Activated gamma-delta T cell treated with anti-CD3 and anti-CD28 coated beads, Interleukin-2, amount 50 U/mL, for 16 hours (primary cell): ENCODE results near the gene SDC3.

Source experiments
- DNase-seq: peaks from one replicate; pipeline ENCODE4 v3.0.0-alpha.2; 2020; ENCODE audit warnings: low read depth

SDC3 gene

GRCh38 chr1:30928789-30929134, 20.2 kb upstream of the SDC3 start:
- no peak for DNase-seq

GRCh38 chr1:30928171-30928570, 19.6 kb upstream of the SDC3 start:
- DNase-seq, result no peak

GRCh38 chr1:30927448-30927847, 18.9 kb upstream of the SDC3 start:
- no peak for DNase-seq

DNA sequence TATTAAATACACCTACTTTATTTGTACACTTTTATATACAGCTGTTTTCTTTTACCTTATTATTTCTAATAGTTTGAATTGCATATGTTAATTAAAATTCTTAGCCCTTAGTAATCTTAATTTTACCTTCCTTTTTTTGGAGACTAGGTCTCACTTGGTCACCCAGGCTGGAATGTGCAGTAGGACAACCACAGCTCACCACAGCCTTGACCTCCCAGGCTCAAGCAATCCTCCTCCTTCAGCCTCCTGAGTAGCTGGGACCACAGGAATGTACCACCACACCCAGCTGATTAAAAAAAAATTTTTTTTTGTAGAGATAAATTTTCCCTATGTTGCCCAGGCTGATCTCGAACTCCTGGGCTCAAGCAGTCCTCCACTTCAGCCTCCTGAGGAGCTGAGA, 15.0 kb upstream of the SDC3 start:
- DNase-seq, result no peak

DNA sequence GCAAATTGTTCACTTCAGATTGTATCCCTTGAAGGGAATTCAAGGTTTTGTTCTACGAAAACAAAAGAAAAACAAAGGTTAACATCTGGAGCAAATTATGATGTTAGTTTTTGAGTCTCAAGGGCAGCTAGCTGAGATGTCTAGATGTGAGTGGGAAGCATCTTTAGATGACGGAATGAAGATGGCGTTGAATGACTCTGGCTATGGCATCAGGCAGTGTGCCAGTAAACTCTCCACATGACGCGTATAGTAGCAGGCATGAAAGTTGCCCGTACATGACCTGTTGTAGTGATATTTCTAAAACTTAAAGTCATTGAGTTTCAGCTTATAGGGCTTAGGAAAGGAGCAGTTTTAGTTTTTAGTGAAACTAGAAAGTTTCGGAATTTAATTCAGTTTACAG, 12.3 kb upstream of the SDC3 start:
- no peak for DNase-seq

GRCh38 chr1:30919025-30919881, 10.7 kb upstream of the SDC3 start:
- no peak for DNase-seq

DNA sequence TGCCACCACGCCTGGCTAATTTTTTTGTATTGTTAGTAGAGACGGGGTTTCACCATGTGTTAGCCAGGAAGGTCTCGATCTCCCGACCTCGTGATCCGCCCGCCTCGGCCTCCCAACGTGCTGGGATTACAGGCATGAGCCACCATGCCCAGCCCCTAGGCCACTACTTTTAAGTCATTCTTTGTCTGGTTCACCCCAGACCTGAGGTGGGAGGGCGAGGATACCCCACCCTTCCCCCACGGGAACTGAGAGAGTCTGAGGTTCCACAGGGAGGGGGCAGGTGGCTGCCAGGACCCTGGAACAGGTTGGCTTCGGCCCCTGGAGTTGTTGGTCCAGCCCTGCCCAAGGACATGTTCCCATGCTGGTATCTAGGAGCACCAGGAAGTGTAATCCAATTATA, 7.7 kb upstream of the SDC3 start:
- DNase-seq, result no peak

DNA sequence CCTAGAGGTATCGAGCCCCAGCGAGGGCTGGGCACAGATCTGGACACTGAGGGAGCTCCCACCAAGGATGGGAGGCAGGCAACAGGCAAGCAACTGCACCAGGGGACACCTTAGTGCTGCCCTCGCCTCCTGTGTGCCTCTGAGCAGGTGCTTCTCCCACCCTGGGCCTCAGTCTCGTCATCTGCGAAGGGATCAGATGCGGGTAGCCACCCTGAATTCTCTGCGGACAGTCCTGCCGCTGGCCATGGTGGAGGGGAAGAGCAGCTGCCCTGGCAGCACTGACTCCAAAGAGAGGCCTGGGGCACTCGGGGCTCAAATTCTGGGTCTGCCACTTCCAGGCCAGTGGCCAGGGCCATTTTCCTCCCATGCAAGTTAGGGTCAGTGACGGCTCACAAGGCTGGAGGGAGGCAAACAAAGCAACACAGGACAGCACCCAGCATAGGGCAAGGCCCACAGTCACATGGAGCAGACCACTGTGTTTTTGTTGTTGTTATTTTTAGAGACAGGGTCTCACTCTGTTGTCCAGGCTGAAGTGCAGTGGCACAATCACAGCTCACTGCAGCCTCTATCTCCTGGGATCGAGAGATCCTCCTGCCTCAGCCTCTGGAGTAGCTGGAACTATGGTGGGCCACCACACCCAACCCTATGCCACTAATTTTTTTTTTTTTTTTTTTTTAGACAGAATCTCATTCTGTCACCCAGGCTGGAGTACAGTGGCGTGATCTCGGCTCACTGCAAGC, 7.1 kb upstream of the SDC3 start:
- no peak for DNase-seq

DNA sequence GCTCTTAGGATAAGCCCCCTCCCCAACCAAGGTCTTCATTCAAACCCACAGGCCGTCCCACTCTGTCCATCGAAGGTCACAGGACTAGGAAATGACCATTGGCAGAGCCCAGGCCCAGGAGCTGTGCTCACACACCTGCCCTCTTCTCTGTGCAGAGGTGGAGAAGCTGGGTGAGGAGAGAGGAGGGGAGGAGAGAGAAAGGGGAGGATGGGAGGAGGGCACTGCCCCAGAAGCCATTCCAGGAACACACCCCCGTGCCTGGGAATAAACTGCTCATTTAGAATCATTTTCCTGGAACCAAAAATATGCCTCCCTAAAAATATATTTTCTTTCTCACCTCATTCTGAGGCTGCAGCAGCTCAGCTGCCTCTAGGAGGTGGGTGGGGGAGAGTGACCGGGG, 6.4 kb upstream of the SDC3 start:
- DNase-seq, result no peak

DNA sequence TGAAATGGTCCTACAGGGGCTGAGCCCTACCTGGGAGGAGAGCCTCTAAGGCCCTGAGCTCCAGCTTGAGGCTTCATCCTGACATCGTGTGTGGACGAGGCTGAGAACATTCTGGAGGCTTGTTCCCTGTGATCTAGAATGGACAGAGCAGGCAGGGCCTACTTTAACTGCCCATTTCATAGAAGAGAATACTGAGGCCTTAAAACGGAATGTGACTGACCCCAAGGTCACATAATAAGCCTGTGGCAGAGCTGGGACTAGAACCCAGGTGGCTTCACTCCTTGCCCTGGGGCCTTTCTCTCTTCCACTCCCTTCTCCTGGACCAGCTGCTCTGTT, 6.0 kb upstream of the SDC3 start:
- DNase-seq, result no peak

DNA sequence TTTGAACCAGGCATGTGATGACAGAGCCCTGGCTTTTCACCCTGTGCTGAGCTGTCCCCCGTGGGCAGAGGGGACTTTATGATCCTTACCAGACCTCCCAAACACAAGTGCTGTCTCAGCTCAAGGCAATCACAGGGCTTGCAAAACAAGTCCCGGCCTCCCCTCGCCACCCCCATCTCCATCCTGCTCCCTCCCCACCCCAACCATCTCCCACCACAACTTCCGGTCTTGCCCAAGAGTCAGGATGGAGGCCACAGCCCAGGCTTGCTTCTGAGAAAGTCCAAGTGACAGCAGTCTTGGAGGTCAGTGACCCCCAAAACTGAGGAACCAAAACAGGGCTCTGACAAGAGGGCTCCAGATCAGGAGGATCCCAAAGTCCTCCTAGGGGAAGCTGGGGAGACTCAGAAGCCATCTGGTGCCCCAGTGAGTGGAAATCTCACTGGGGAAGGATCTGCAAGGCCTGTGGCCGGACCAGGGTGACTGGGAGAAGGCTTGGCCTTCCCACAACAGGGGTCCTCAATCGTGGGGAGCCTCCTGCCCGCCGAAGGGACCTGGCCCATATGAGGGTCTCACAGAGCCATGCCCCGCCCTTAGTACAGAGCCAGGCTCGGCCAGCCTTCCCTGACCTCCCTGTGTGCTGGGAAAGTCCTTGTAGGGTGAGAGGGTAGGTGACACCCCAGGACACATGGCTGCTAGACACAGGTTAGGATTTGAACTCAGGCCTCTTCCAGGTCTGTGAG, 4.5 kb upstream of the SDC3 start:
- no peak for DNase-seq

DNA sequence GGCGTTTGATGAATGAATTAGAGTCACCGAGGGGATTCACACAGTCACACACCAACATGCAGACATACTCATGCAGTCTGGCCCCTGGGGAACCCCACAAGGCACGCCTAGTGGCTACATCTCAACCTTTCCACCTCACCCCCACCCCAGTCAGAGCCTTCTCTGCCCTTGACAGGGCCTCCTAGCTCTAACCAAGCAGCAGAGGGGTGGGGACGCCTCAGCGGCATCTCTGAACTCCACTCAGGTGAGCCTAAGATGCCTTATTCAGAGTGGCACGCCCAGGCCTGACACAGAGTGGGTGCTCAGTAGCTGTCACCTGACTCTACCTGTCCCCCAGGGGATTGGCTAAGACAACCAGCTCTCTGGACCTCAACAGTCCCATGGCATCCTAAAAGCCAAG, 3.7 kb upstream of the SDC3 start:
- no peak for DNase-seq

- DNase-seq, result no peak
Observed at GRCh38 chr1:30911059-30911954, 2.7 kb upstream of the SDC3 start.

- DNase-seq, result no peak
Observed at GRCh38 chr1:30909365-30910068, 959 bp upstream of the SDC3 start.

DNA sequence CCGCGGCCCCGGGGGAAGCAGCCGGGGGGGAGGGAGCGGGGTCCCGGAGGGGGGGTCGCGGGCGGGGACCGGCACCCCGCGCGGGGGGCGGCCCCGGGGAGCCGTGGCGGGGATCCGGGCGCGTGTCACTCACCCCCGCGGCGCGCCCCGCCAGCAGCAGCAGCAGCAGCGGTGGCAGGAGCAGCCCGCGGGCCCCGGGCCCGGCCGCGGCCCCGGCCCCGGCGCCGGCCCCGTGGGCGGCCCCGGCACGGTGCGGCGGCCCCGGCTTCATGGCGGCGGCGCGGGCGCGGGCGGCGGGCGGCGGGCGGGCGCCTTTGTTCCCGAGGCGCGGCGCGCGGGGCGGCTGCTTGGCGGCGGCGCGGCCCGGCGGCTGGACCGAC, 252 bp downstream of the SDC3 start:
- no peak for DNase-seq

- no peak for DNase-seq
Observed at GRCh38 chr1:30907481-30908315, 860 bp downstream of the SDC3 start.

- no peak for DNase-seq
Observed at GRCh38 chr1:30906631-30907441, 1.7 kb downstream of the SDC3 start.

GRCh38 chr1:30905916-30906620, 2.5 kb downstream of the SDC3 start:
- DNase-seq, result no peak

- DNase-seq, result no peak
Observed at GRCh38 chr1:30905403-30905802, 3.2 kb downstream of the SDC3 start.
